Prostate gland (tissue), 2 donors: ENCODE measurements around the gene NAE1.

ENCODE experiments used
- POLR2A ChIP-seq: fragments of 450-650 bp; IDR thresholded peaks from one replicate; pipeline ENCODE4 v1.6.1; 2016; ENCODE audit warnings: antibody characterized with exemption, mild to moderate bottlenecking
- POLR2AphosphoS5 ChIP-seq: sonication (generic); formaldehyde crosslinking; IDR thresholded peaks from one replicate; pipeline ENCODE4 v1.6.1; 2017; ENCODE audit warnings: antibody characterized with exemption
- TF ChIP-seq, protein P1 (sequence below), 4 experiments: fragments of 200-600 bp in 2 of 4; fragments of 450-650 bp in 2 of 4; sonication (generic) in 2 of 4; IDR thresholded peaks; 1 replicate in 3 of 4; 2 replicates in 1 of 4; pipeline ENCODE4 v1.5.1; 2016 to 2019; ENCODE audit warnings: antibody characterized with exemption in 4 of 4, mild to moderate bottlenecking in 2 of 4, moderate library complexity in 2 of 4

DNA sequence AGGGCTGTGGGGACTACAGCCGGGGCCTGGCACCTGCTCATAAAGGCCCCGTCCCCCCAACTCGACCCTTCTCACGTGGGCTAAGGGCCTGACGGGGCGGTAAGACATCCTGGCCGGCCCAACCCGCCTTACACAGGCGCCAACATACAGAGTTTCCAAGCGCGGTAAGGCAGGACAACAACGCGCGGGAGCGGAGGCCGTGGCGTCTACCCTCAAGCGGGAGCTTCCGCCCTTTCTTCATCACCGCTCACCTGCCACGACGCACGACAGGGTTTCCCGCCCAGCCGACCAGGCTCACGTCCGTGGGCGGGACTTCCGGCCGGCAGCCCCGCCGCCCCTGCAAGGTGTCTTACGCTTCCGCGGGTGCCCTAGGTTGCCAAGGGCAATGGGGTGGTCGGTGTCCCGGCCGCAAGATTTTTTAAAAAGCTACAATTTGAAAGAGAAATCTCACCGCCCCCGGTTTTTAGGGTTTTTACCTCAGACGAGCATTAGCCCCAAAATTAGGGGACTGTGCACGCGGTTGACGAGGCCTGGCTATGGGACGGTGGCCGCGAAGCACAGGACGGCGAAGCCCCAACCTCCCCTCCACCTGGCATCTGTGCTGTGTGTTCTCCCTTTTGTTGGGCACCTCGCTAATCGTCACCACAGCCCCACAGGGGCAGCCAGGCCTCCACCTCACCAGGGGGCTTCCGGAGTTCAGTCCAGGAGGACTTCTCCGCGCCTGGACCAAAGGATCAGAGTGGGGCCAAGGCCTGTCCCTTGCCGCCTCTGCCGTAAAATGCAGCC is 29.3 kb downstream of the NAE1 start, which contains the start of gene TERB1:
- TF ChIP-seq, protein P1, sequence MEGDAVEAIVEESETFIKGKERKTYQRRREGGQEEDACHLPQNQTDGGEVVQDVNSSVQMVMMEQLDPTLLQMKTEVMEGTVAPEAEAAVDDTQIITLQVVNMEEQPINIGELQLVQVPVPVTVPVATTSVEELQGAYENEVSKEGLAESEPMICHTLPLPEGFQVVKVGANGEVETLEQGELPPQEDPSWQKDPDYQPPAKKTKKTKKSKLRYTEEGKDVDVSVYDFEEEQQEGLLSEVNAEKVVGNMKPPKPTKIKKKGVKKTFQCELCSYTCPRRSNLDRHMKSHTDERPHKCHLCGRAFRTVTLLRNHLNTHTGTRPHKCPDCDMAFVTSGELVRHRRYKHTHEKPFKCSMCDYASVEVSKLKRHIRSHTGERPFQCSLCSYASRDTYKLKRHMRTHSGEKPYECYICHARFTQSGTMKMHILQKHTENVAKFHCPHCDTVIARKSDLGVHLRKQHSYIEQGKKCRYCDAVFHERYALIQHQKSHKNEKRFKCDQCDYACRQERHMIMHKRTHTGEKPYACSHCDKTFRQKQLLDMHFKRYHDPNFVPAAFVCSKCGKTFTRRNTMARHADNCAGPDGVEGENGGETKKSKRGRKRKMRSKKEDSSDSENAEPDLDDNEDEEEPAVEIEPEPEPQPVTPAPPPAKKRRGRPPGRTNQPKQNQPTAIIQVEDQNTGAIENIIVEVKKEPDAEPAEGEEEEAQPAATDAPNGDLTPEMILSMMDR (IDR thresholded peaks at IDR 0.05) = no peak
- TF ChIP-seq POLR2A (no peak), POLR2AphosphoS5 (no peak)
